ENCODE measurements around the gene RSPH3. TPM values are rescaled to one million over a fixed set of nuclear protein-coding genes. Genes with fewer than 3 reads are reported as not detected.
A peak's percentile ranks its signal among the peaks of the same experiment; 100 is the strongest.

The RSPH3 gene
- polyA plus RNA-seq, 1 donor (not counting 4 experiments of a cell fraction or from before 2014, with no cell fraction given) = 4.4 TPM

DNA sequence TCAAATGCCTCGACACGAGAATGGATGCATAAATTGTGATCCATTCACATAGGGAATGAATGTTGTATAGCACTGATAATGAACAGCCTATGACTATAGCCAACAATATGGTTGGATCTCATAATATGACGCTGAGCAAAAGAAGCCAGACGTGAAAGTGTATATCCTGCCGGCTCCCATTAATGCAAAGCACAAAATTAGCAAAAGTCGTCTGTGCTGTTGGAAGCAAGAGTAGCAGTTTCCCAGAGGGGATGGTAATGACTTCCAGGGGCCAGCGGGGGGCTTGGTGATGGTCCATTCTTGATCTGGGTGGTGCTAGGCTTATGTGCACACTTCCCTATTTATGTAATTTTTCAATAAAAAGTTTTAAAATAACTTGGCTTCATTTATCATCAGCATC, 45.8 kb upstream of the RSPH3 start:
- Histone ChIP-seq H3K4me3 (ENCODE audit: control insufficient read depth in 2 of 3, extremely low read depth in 1 of 3, insufficient read depth in 2 of 3, low read depth in 1 of 3, low read length in 3 of 3) (no peak overlapping the region), H3K4me1 (ENCODE audit: control insufficient read depth, extremely low read depth, insufficient read depth, low read length) (no peaks in the 10 kb centered on the region), H3K27me3 (ENCODE audit: control insufficient read depth, extremely low read depth, insufficient read depth, low read length) (no peaks in the 10 kb centered on the region), H3K4me2 (ENCODE audit: control insufficient read depth, extremely low read depth, insufficient read depth, low read depth, low read length) (no peak overlapping the region), H2AFZ (ENCODE audit: control insufficient read depth, low read length) (no peak overlapping the region), H4K20me1 (ENCODE audit: control insufficient read depth, extremely low read depth, insufficient read depth, low read length) (no peaks in the 10 kb centered on the region), H3K9me1 (ENCODE audit: control insufficient read depth, extremely low read depth, insufficient read depth, low read length) (no peaks in the 10 kb centered on the region), H3K9me3 (ENCODE audit: control insufficient read depth, low read depth, low read length) (no peaks in the 10 kb centered on the region), H3K27ac (ENCODE audit: control insufficient read depth, insufficient read depth, low read length) (no peak overlapping the region), H3K79me2 (ENCODE audit: control insufficient read depth, insufficient read depth, low read length) (no peaks in the 10 kb centered on the region), H3K9ac (ENCODE audit: control insufficient read depth, extremely low read depth, insufficient read depth, low read length) (no peak overlapping the region), H3K36me3 (ENCODE audit: control insufficient read depth in 2 of 2, extremely low read depth in 1 of 2, insufficient read depth in 2 of 2, low read length in 2 of 2) (no peaks in the 10 kb centered on the region)
- FAIRE-seq (no peak), DNase-seq (ENCODE audit: low read depth, low spot score) (no peak)
- dilution Hi-C loops (cut with MboI; ENCODE audit: extremely low pct_ligation_motif_present, low sequenced_read_pairs) = no loop called here
- TF ChIP-seq EZH2 (IDR thresholded peaks at IDR 0.05; ENCODE audit: low read length) = no peak
- TF ChIP-seq, protein P1, sequence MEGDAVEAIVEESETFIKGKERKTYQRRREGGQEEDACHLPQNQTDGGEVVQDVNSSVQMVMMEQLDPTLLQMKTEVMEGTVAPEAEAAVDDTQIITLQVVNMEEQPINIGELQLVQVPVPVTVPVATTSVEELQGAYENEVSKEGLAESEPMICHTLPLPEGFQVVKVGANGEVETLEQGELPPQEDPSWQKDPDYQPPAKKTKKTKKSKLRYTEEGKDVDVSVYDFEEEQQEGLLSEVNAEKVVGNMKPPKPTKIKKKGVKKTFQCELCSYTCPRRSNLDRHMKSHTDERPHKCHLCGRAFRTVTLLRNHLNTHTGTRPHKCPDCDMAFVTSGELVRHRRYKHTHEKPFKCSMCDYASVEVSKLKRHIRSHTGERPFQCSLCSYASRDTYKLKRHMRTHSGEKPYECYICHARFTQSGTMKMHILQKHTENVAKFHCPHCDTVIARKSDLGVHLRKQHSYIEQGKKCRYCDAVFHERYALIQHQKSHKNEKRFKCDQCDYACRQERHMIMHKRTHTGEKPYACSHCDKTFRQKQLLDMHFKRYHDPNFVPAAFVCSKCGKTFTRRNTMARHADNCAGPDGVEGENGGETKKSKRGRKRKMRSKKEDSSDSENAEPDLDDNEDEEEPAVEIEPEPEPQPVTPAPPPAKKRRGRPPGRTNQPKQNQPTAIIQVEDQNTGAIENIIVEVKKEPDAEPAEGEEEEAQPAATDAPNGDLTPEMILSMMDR (optimal IDR thresholded peaks at IDR 0.05 in 1 of 3, IDR thresholded peaks at IDR 0.05 in 1 of 3, conservative IDR thresholded peaks at IDR 0.05 in 1 of 3; ENCODE audit: extremely low read depth in 1 of 3, insufficient read depth in 2 of 3, low read length in 3 of 3) = no peak

DNA sequence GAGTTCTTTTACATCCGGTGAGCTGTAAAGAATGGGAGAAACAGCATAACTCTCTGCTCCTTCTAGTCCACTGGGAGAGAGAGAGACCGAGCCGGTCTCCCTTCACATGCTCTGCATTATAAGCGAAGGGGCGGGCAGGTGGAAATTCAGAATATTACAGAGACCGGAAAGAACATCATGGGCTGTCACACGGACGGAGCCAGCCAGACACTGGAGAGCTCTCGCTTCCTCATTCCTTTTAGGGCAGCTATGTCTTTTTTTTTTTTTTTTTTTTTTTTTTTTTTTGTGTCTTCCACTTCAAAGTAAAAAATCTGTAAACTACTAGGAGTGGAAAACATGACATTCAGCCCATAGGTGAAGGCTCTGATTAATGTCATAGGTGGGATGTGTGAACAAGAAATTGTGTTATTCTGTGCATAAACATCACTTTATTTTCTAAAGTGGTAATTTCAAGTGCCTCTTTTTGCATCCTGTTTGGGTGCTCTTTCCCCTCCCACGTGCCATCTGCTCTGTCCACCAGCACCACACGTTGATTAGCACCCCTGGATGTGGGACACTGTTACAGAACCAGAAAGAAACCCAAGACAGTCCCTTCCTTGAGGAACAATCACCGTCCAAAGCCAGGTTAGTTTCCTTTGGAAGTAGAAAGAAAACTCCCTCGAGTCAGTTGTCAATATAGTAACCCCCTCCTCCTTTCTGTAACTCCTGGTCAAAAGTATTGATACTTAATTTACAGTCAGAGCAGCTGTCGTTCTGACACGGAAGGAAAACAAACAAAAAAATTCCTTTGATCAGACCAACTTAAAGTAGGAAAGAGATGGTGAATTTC, 45.1 kb upstream of the RSPH3 start, which contains the start of gene TAGAP:
Gene TAGAP (minus strand): TSS at position 93 of the 829 bp plus-strand sequence. CDS start 845 bp downstream, outside the sequence.
- FAIRE-seq = no peak
- H3K9me3 ChIP-seq (ENCODE audit: control insufficient read depth, low read depth, low read length) = no peaks in the 10 kb centered on the region
- H3K9me1 ChIP-seq (ENCODE audit: control insufficient read depth, extremely low read depth, insufficient read depth, low read length) = no peaks in the 10 kb centered on the region
- DNase-seq (ENCODE audit: low read depth, low spot score) = no peak
- dilution Hi-C loops (cut with MboI; ENCODE audit: extremely low pct_ligation_motif_present, low sequenced_read_pairs) = no loop called here
- peak within 1 kb of the TSS in 1 of 3 experiments; percentile 9 for H3K4me3 ChIP-seq (ENCODE audit: control insufficient read depth in 2 of 3, extremely low read depth in 1 of 3, insufficient read depth in 2 of 3, low read depth in 1 of 3, low read length in 3 of 3)
- no peak within 1 kb of the TSS for H3K4me2 ChIP-seq (ENCODE audit: control insufficient read depth, extremely low read depth, insufficient read depth, low read depth, low read length)
- no peaks in the 10 kb centered on the region for H3K79me2 ChIP-seq (ENCODE audit: control insufficient read depth, insufficient read depth, low read length)
- no peaks in the 10 kb centered on the region for H3K27me3 ChIP-seq (ENCODE audit: control insufficient read depth, extremely low read depth, insufficient read depth, low read length)
- no peaks in the 10 kb centered on the region for H4K20me1 ChIP-seq (ENCODE audit: control insufficient read depth, extremely low read depth, insufficient read depth, low read length)
- H2AFZ ChIP-seq (ENCODE audit: control insufficient read depth, low read length) = no peak within 1 kb of the TSS
- no peak for TF ChIP-seq EZH2 (IDR thresholded peaks at IDR 0.05; ENCODE audit: low read length)
- TF ChIP-seq, protein P1 (optimal IDR thresholded peaks at IDR 0.05 in 1 of 3, IDR thresholded peaks at IDR 0.05 in 1 of 3, conservative IDR thresholded peaks at IDR 0.05 in 1 of 3; ENCODE audit: extremely low read depth in 1 of 3, insufficient read depth in 2 of 3, low read length in 3 of 3) = no peak
- no peaks in the 10 kb centered on the region for H3K36me3 ChIP-seq (ENCODE audit: control insufficient read depth in 2 of 2, extremely low read depth in 1 of 2, insufficient read depth in 2 of 2, low read length in 2 of 2)
- H3K9ac ChIP-seq (ENCODE audit: control insufficient read depth, extremely low read depth, insufficient read depth, low read length) = no peak within 1 kb of the TSS
- peaks cover 5% of the 10 kb centered on the region for H3K4me1 ChIP-seq (ENCODE audit: control insufficient read depth, extremely low read depth, insufficient read depth, low read length)
- H3K27ac ChIP-seq (ENCODE audit: control insufficient read depth, insufficient read depth, low read length) = no peak within 1 kb of the TSS

Measured in keratinocyte (primary cell).